HepG2 (cell line): Measurements from ENCODE around the gene PTGR2.
A peak's percentile ranks its signal among the peaks of the same experiment; 100 is the strongest.

Experiments used
- EEA1 ChIP-seq: sonication (generic); formaldehyde crosslinking; IDR thresholded peaks from 2 replicates; pipeline ENCODE4 v1.5.1; 2020; ENCODE audit warnings: mild to moderate bottlenecking, missing genetic modification reagents, borderline replicate concordance
- NFIC ChIP-seq: IDR thresholded peaks from 2 replicates; pipeline ENCODE4 v1.6.1; 2012; ENCODE audit warnings: mild to moderate bottlenecking, low read length, inconsistent platforms
- NR3C1 ChIP-seq: sonication (generic); formaldehyde crosslinking; IDR thresholded peaks from 2 replicates; pipeline ENCODE4 v1.4.0; 2020; ENCODE audit warnings: missing genetic modification reagents
- POLR2A ChIP-seq, 2 experiments: IDR thresholded peaks; 2 replicates each; pipeline ENCODE4 v1.6.1; 2011; ENCODE audit warnings: low read depth in 2 of 2, low read length in 2 of 2, mild to moderate bottlenecking in 1 of 2, moderate library complexity in 1 of 2; ENCODE audit not compliant: insufficient read depth in 1 of 2
- SUZ12 ChIP-seq: fragments of 150-350 bp; IDR thresholded peaks from 2 replicates; pipeline ENCODE4 v1.6.1; 2014; ENCODE audit warnings: low read depth, low read length
- TBP ChIP-seq: sonication (generic); formaldehyde crosslinking; IDR thresholded peaks from 2 replicates; pipeline ENCODE4 v1.5.0; 2020; ENCODE audit warnings: missing genetic modification reagents
- TRIM24 ChIP-seq: sonication (generic); formaldehyde crosslinking; IDR thresholded peaks from 2 replicates; pipeline ENCODE4 v1.8.0; 2022; ENCODE audit warnings: mild to moderate bottlenecking, missing genetic modification reagents
- ZMYM3 ChIP-seq: sonication (generic); formaldehyde crosslinking; IDR thresholded peaks from 2 replicates; pipeline ENCODE4 v1.5.1; 2020; ENCODE audit warnings: mild to moderate bottlenecking, missing genetic modification reagents
- ZNF782 ChIP-seq: sonication (generic); formaldehyde crosslinking; IDR thresholded peaks from 2 replicates; pipeline ENCODE4 v1.4.0; 2020; ENCODE audit warnings: missing genetic modification reagents, mild to moderate bottlenecking, borderline replicate concordance
- TF ChIP-seq, protein P1 (sequence below): sonication (generic); formaldehyde crosslinking; IDR thresholded peaks from 2 replicates; pipeline ENCODE4 v1.4.0; 2020; ENCODE audit warnings: mild to moderate bottlenecking, missing genetic modification reagents
- TF ChIP-seq, protein P2 (sequence below): sonication (generic); formaldehyde crosslinking; IDR thresholded peaks from 2 replicates; pipeline ENCODE4 v1.5.0; 2020; ENCODE audit warnings: mild to moderate bottlenecking, missing genetic modification reagents, moderate library complexity
- TF ChIP-seq, protein P3 (sequence below): sonication (generic); formaldehyde crosslinking; IDR thresholded peaks from 2 replicates; pipeline ENCODE4 v1.8.1; 2022; ENCODE audit warnings: low read depth, mild to moderate bottlenecking, missing genetic modification reagents

DNA sequence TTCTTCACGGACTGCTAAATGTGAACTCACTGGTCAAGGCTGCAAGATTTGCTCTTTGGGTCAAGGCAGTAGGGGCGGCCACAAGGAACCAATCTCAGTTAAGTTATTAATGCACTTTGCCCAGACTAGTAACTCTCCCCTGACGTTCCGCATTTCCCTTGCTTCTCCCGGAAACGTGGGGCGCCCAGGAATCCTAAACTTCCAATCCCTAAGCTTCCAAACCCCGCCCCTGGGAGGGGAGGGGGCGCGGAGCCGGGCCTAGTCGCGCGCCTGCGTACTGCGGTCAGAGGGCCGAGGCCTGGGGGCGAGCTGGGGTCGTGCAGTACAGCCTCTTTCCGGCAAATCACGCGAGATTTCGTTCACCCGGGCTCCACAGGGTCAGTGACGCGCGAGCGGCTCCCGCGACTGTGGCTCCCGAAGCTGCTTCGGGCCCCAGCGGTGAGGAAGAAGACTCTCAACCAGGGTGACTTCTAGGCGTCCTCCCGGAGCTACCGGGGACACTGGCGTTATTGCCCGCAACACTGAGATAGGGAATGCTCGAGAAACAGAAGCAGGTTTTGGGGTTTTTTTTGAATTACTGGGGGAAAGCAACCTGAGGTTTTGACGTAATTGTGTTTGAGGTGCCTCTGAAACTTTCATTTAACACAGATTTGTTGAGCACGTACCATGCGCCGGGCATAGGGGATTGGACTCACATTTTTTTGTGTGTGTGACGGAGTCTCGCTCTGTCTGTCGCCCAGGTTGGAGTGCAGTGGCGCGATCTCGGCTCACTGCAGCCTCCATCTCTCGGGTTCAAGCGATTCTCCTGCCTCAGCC lies at the start of gene PTGR2:
- TF ChIP-seq SUZ12 (no peak), NFIC (no peak), ZNF782 (CRISPR knock-in tag) (no peak), ZMYM3 (CRISPR knock-in tag) (no peak), NR3C1 (CRISPR knock-in tag) (no peak), TBP (CRISPR knock-in tag) (no peak), TRIM24 (CRISPR knock-in tag) (no peak), EEA1 (no peak), POLR2A (IDR thresholded peaks at IDR 0.05; ENCODE audit: insufficient read depth in 1 of 2, low read depth in 2 of 2, low read length in 2 of 2) (peak; percentile 88 to 97)
- TF ChIP-seq, protein P1, sequence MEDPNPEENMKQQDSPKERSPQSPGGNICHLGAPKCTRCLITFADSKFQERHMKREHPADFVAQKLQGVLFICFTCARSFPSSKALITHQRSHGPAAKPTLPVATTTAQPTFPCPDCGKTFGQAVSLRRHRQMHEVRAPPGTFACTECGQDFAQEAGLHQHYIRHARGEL, result no peak
- TF ChIP-seq, protein P2, sequence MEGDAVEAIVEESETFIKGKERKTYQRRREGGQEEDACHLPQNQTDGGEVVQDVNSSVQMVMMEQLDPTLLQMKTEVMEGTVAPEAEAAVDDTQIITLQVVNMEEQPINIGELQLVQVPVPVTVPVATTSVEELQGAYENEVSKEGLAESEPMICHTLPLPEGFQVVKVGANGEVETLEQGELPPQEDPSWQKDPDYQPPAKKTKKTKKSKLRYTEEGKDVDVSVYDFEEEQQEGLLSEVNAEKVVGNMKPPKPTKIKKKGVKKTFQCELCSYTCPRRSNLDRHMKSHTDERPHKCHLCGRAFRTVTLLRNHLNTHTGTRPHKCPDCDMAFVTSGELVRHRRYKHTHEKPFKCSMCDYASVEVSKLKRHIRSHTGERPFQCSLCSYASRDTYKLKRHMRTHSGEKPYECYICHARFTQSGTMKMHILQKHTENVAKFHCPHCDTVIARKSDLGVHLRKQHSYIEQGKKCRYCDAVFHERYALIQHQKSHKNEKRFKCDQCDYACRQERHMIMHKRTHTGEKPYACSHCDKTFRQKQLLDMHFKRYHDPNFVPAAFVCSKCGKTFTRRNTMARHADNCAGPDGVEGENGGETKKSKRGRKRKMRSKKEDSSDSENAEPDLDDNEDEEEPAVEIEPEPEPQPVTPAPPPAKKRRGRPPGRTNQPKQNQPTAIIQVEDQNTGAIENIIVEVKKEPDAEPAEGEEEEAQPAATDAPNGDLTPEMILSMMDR, result no peak
- TF ChIP-seq, protein P3, sequence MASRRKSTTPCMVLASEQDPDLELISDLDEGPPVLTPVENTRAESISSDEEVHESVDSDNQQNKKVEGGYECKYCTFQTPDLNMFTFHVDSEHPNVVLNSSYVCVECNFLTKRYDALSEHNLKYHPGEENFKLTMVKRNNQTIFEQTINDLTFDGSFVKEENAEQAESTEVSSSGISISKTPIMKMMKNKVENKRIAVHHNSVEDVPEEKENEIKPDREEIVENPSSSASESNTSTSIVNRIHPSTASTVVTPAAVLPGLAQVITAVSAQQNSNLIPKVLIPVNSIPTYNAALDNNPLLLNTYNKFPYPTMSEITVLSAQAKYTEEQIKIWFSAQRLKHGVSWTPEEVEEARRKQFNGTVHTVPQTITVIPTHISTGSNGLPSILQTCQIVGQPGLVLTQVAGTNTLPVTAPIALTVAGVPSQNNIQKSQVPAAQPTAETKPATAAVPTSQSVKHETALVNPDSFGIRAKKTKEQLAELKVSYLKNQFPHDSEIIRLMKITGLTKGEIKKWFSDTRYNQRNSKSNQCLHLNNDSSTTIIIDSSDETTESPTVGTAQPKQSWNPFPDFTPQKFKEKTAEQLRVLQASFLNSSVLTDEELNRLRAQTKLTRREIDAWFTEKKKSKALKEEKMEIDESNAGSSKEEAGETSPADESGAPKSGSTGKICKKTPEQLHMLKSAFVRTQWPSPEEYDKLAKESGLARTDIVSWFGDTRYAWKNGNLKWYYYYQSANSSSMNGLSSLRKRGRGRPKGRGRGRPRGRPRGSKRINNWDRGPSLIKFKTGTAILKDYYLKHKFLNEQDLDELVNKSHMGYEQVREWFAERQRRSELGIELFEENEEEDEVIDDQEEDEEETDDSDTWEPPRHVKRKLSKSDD (CRISPR knock-in tag), result no peak
